Measurements from ENCODE around the gene BTBD16. TPM values are rescaled to one million over a fixed set of nuclear protein-coding genes. Genes with fewer than 3 reads are reported as not detected.

The BTBD16 gene
- total RNA-seq, 2 experiments from 2014 or later, result 0.06 TPM; not detected in 1

GRCh38 chr10:122342293-122343134, 71.4 kb downstream of the BTBD16 start:
- Histone ChIP-seq H3K9me2 (ENCODE audit: insufficient read depth, low read length) (no peaks in the 10 kb centered on the region), H2AFZ (ENCODE audit: low read length) (peak overlapping the region; percentile 60), H3K4me3 (ENCODE audit: low read depth, low read length, poor library complexity, severe bottlenecking) (no peak overlapping the region), H3K4me1 (ENCODE audit: insufficient read depth, low read length, poor library complexity, severe bottlenecking) (peaks cover 23% of the 10 kb centered on the region), H3K4me2 (ENCODE audit: low read length) (peak overlapping the region; percentile 35), H3K36me3 (ENCODE audit: insufficient read depth, low read length) (no peaks in the 10 kb centered on the region; the same call in 1 of the 2 replicates), H3K27ac (ENCODE audit: low read depth, low read length, poor library complexity, severe bottlenecking) (no peak overlapping the region), H4K20me1 (ENCODE audit: insufficient read depth, low read length) (no peaks in the 10 kb centered on the region), H3K9me3 (ENCODE audit: low read length) (peaks cover 8% of the 10 kb centered on the region; the same call in 1 of the 2 replicates), H3K79me2 (ENCODE audit: insufficient read depth, low read depth, low read length) (no peaks in the 10 kb centered on the region)
- no TSS peak for BruUV-seq (replicated peaks)
- POLR2A ChIA-PET, result interaction anchor here (0.9 kb wide), 1 partner anchor 47 kb away, joined by 3 read pairs; no protein-coding TSS in a partner anchor
- DNase-seq (ENCODE audit: low spot score), result peak; percentile 77
- intact Hi-C loops (cut with micrococcal nuclease; ENCODE audit: unreplicated experiment), result loop anchor here (1.0 to 2.0 kb wide), 4 partner anchors 36 to 223 kb away; no protein-coding TSS in a partner anchor
- CTCF ChIA-PET (ENCODE audit: unreplicated experiment), result interaction anchor here (0.6 kb wide), 1 partner anchor 32 kb away, joined by 6 read pairs; the partner anchor contains the start of gene PLEKHA1
- TF ChIP-seq CTCF (conservative IDR thresholded peaks at IDR 0.05; ENCODE audit: low read length) (peak; percentile 96), EZH2phosphoT487 (IDR thresholded peaks at IDR 0.05; ENCODE audit: borderline replicate concordance, low read depth, low read length) (no peak)

- H3K4me3 ChIP-seq (ENCODE audit: low read depth, low read length, poor library complexity, severe bottlenecking), result no peak overlapping the region
- H3K79me2 ChIP-seq (ENCODE audit: insufficient read depth, low read depth, low read length), result no peaks in the 10 kb centered on the region
- POLR2A ChIA-PET, result interaction anchor here (0.9 to 1.8 kb wide), 3 partner anchors 47 to 81 kb away, joined by 3 to 4 read pairs (median 3); no protein-coding TSS in a partner anchor
- H2AFZ ChIP-seq (ENCODE audit: low read length), result peak overlapping the region; percentile 60
- peaks cover 8% of the 10 kb centered on the region; the same call in 1 of the 2 replicates for H3K9me3 ChIP-seq (ENCODE audit: low read length)
- CTCF ChIA-PET (ENCODE audit: unreplicated experiment), result interaction anchor here (0.6 kb wide), 1 partner anchor 31 kb away, joined by 6 read pairs; the partner anchor contains the start of gene PLEKHA1
- H3K4me2 ChIP-seq (ENCODE audit: low read length), result peak overlapping the region; percentile 35
- no peak overlapping the region for H3K27ac ChIP-seq (ENCODE audit: low read depth, low read length, poor library complexity, severe bottlenecking)
- H3K36me3 ChIP-seq (ENCODE audit: insufficient read depth, low read length), result no peaks in the 10 kb centered on the region; the same call in 1 of the 2 replicates
- BruUV-seq (replicated peaks), result no TSS peak
- TF ChIP-seq EZH2phosphoT487 (IDR thresholded peaks at IDR 0.05; ENCODE audit: borderline replicate concordance, low read depth, low read length) (no peak), CTCF (conservative IDR thresholded peaks at IDR 0.05; ENCODE audit: low read length) (no peak)
- DNase-seq (ENCODE audit: low spot score), result peak; percentile 57
- no peaks in the 10 kb centered on the region for H4K20me1 ChIP-seq (ENCODE audit: insufficient read depth, low read length)
- peaks cover 31% of the 10 kb centered on the region for H3K4me1 ChIP-seq (ENCODE audit: insufficient read depth, low read length, poor library complexity, severe bottlenecking)
- intact Hi-C loops (cut with micrococcal nuclease; ENCODE audit: unreplicated experiment), result loop anchor here (2.0 kb wide), 1 partner anchor 36 kb away; no protein-coding TSS in a partner anchor
- H3K9me2 ChIP-seq (ENCODE audit: insufficient read depth, low read length), result no peaks in the 10 kb centered on the region
Observed at GRCh38 chr10:122343135-122343800, 72.2 kb downstream of the BTBD16 start.
